Measurements from ENCODE around the gene NACC2.

DNA sequence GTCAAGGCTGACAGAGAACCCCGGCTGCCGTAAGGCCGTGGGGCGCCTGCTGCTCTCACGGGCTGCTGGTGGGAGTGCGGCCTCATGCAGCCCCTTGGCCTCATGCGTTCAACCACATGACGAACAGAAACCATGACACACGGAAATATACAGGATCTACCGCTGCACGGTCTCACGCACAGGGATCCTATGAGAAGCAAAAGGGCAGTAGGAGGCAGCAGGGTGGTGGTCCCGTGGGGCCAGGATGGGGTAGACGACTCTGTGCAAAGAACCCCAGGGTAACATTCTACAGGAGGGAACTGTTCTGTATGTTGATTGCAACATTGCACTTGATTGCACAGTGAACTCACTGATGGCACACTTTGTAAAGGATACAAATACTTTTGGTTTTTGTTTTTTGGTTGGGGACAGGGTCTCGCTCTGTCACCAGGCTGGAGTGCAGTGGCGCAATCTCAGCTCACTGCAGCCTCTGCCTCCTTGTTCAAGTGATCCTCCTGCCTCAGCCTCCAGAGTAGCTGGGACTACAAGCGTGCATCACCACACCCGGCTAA is 51.6 kb downstream of the NACC2 start:
- TF ChIP-seq, protein P1, sequence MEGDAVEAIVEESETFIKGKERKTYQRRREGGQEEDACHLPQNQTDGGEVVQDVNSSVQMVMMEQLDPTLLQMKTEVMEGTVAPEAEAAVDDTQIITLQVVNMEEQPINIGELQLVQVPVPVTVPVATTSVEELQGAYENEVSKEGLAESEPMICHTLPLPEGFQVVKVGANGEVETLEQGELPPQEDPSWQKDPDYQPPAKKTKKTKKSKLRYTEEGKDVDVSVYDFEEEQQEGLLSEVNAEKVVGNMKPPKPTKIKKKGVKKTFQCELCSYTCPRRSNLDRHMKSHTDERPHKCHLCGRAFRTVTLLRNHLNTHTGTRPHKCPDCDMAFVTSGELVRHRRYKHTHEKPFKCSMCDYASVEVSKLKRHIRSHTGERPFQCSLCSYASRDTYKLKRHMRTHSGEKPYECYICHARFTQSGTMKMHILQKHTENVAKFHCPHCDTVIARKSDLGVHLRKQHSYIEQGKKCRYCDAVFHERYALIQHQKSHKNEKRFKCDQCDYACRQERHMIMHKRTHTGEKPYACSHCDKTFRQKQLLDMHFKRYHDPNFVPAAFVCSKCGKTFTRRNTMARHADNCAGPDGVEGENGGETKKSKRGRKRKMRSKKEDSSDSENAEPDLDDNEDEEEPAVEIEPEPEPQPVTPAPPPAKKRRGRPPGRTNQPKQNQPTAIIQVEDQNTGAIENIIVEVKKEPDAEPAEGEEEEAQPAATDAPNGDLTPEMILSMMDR (IDR thresholded peaks at IDR 0.05; ENCODE audit: insufficient read depth, low read depth, low read length) = no peak
- TF ChIP-seq EZH2 (IDR thresholded peaks at IDR 0.05; ENCODE audit: insufficient read depth, low read length) = no peak

All from astrocyte (in vitro differentiated cells and primary cell).